ENCODE measurements around the gene COLEC11. TPM values are rescaled to one million over a fixed set of nuclear protein-coding genes. Genes with fewer than 3 reads are reported as not detected.
"Not testable (repeated sequence)": the region's sequence is repeated elsewhere in the genome, so short reads cannot be mapped to it uniquely, and the experiment has no call there.

Gene COLEC11
- total and polyA plus RNA-seq, 2 experiments from 2014 or later: 4.7 to 5.1 TPM

DNA sequence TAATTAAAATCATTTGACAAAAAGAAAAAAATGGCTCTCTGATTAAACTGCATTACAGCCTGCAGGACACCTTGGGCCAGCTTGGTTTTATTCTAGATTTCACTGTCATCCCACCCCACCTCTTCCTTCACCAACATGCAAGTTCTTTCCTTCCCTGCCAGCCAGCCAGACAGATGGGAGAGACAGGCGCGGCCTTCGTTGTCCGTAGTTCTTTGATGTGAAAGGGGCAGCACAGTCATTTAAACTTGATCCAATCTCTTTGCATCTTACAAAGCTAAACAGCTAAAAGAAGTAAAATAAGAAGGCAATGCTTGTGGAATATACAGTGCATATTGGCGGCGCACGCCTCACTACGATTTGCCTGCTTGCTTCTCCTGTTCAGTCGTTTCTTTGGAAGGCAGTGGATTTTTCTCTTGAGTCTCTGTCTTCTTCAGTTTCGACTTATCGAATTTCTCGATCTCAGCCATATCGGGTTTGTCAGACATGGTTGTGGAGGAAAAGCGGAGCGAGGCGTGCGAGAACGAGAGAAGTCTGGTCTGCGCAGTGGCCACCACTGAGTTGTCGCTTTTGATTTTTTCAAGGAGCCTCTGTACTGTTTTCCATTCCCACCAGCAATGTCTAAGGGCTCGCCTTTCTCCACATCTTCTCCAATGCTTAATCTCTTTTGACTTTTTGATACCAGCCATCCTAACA lies 22.4 kb downstream of the COLEC11 start:
- no peak for DNase-seq (ENCODE audit: low read depth in 1 of 2, low spot score in 1 of 2)
- Histone ChIP-seq H3K27me3 (no peaks in the 10 kb centered on the region), H3K27ac (no peak overlapping the region), H3K36me3 (no peaks in the 10 kb centered on the region), H3K4me1 (ENCODE audit: low read depth) (no peaks in the 10 kb centered on the region), H3K9me3 (ENCODE audit: low read depth) (no peaks in the 10 kb centered on the region), H3K4me3 (no peak overlapping the region)
- no peak for TF ChIP-seq CTCF (IDR thresholded peaks at IDR 0.05; ENCODE audit: low read depth, low read length)

DNA sequence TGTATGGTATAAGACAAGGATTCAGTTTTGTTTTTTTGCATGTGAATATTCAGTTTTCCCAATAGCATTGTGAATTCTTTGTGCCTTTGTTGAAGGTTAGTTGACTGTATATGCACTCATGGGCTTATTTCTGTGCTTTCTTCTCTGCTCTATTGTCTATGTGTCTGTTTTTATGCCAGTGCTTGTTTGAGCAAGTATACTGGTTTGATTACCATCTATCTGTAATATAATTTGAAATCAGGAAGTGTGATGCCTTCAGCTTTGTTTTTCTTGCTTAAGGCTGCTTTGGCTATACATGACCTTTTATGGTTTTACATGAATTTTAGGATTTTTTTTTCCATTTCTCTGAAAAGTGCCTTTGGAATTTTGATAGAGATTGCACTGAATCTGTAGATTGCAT lies 23.5 kb downstream of the COLEC11 start:
- Histone ChIP-seq H3K27ac (no peak overlapping the region), H3K27me3 (no peaks in the 10 kb centered on the region), H3K36me3 (no peaks in the 10 kb centered on the region), H3K9me3 (ENCODE audit: low read depth) (no peaks in the 10 kb centered on the region), H3K4me1 (ENCODE audit: low read depth) (no peaks in the 10 kb centered on the region), H3K4me3 (no peak overlapping the region)
- DNase-seq (ENCODE audit: low read depth in 1 of 2, low spot score in 1 of 2): no peak
- no peak for TF ChIP-seq CTCF (IDR thresholded peaks at IDR 0.05; ENCODE audit: low read depth, low read length)

DNA sequence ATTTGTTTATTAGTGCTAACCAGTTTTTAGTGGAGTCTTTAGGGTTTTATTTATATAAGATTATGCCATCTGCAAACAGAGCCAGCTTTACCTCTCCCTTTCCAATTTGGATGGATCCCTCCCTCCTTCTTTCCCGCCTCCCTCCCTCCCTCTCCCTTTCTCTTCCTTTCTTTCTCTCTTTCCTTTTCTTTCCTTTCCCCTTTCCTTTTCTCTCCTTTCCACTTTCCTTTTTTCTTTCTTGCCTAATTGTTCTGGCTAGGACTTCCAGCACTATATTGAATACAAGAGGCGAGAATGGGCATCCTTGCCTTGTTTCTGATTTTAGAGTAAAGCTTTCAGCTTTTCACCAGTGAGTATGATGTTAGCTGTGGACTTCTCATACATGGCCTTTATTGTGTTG lies 24.1 kb downstream of the COLEC11 start:
- no peaks in the 10 kb centered on the region for H3K27me3 ChIP-seq
- H3K4me3 ChIP-seq: no peak overlapping the region
- no peaks in the 10 kb centered on the region for H3K9me3 ChIP-seq (ENCODE audit: low read depth)
- DNase-seq (ENCODE audit: low read depth in 1 of 2, low spot score in 1 of 2): no peak
- no peak overlapping the region for H3K27ac ChIP-seq
- no peaks in the 10 kb centered on the region for H3K36me3 ChIP-seq
- no peaks in the 10 kb centered on the region for H3K4me1 ChIP-seq (ENCODE audit: low read depth)
- TF ChIP-seq CTCF (IDR thresholded peaks at IDR 0.05; ENCODE audit: low read depth, low read length): no peak

DNA sequence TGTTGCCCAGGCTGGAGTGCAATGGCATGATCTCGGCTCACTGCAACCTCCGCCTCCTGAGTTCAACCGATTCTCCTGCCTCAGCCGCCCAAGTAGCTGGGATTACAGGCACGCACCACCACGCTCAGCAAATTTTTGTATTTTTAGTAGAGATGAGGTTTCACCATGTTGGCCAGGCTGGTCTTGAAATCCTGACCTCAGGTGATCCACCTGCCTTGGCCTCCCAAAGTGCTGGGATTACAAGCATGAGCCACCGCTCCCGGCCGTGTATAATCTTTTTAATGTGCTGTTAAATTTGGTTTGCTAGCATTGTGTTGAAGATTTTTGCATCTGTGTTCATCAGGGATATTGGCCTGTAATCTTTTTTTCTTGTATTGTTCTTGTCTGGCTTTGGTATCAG lies 24.7 kb downstream of the COLEC11 start:
- H3K36me3 ChIP-seq; H3K4me3 ChIP-seq; H3K27me3 ChIP-seq; H3K4me1 ChIP-seq (ENCODE audit: low read depth); DNase-seq (ENCODE audit: low read depth in 1 of 2, low spot score in 1 of 2); H3K27ac ChIP-seq; H3K9me3 ChIP-seq (ENCODE audit: low read depth): not testable (repeated sequence)

GRCh38 chr2:3620834-3621233 lies 25.9 kb downstream of the COLEC11 start:
- H3K36me3 ChIP-seq: no peaks in the 10 kb centered on the region
- no peak overlapping the region for H3K27ac ChIP-seq
- TF ChIP-seq CTCF (IDR thresholded peaks at IDR 0.05; ENCODE audit: low read depth, low read length): no peak
- no peak overlapping the region for H3K4me3 ChIP-seq
- no peaks in the 10 kb centered on the region for H3K27me3 ChIP-seq
- no peaks in the 10 kb centered on the region for H3K9me3 ChIP-seq (ENCODE audit: low read depth)
- peak in 1 of 2 donors; percentile 56 for DNase-seq (ENCODE audit: low read depth in 1 of 2, low spot score in 1 of 2)
- peaks cover 2% of the 10 kb centered on the region for H3K4me1 ChIP-seq (ENCODE audit: low read depth)

DNA sequence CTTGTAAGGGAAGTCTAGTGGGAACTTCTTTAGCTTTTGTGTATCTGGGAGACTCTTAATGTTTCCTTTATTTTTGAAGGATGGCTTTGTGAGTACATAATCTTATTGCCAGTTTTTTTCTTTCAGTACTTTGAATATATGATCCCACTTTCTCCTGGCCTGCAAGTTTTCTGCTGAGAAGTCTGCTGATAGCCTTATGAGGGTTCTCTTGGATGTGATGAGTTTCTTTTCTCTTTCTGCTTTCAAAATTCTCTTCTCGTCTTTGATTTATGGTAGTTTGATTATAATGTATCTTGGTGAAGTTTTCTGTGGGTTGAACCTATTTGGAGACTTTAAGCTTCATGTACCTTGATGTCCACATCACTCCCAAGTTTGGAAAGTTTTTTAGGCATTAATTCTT lies 28.1 kb downstream of the COLEC11 start:
- peaks cover 9% of the 10 kb centered on the region for H3K4me1 ChIP-seq (ENCODE audit: low read depth)
- DNase-seq (ENCODE audit: low read depth in 1 of 2, low spot score in 1 of 2): no peak
- no peak for TF ChIP-seq CTCF (IDR thresholded peaks at IDR 0.05; ENCODE audit: low read depth, low read length)
- no peaks in the 10 kb centered on the region for H3K27me3 ChIP-seq
- H3K4me3 ChIP-seq: no peak overlapping the region
- H3K36me3 ChIP-seq: no peaks in the 10 kb centered on the region
- no peaks in the 10 kb centered on the region for H3K9me3 ChIP-seq (ENCODE audit: low read depth)
- H3K27ac ChIP-seq: no peak overlapping the region

All from cardiac muscle cell (in vitro differentiated cells and primary cell).